MG63 (cell line): Measurements from ENCODE around the gene TGM2. TPM values are rescaled to one million over a fixed set of nuclear protein-coding genes. Genes with fewer than 3 reads are reported as not detected.

Source experiments
- DNase-seq: peaks from one replicate; pipeline ENCODE4 v3.0.0-alpha.2; 2020
- H3K27me3 ChIP-seq: fragments of 250-450 bp; sonication (Bioruptor Pico); 2 replicates; pipeline ENCODE4 v1.5.1; 2020; ENCODE audit warnings: mild to moderate bottlenecking, moderate library complexity
- H3K36me3 ChIP-seq: fragments of 250-450 bp; sonication (Bioruptor Pico); 2 replicates; pipeline ENCODE4 v1.5.1; 2020; ENCODE audit warnings: mild to moderate bottlenecking, moderate library complexity
- H3K4me3 ChIP-seq: fragments of 250-450 bp; sonication (Bioruptor Pico); 2 replicates; pipeline ENCODE4 v1.5.1; 2020; ENCODE audit warnings: mild to moderate bottlenecking, moderate library complexity
- H3K9me3 ChIP-seq: fragments of 250-450 bp; sonication (Bioruptor Pico); 2 replicates; pipeline ENCODE4 v1.5.1; 2020; ENCODE audit warnings: mild to moderate bottlenecking, moderate library complexity
- total RNA-seq: library from RNA; depleted of rRNA; stranded (reverse); fragments of >200 nt; shearing (Covaris generic); gene quantifications from 2 replicates; pipeline ENCODE4 v1.2.3, GENCODE V29; 2014; ENCODE audit warnings: low replicate concordance

The TGM2 gene
- total RNA-seq, 1 experiment from 2014 or later: 111 TPM

DNA sequence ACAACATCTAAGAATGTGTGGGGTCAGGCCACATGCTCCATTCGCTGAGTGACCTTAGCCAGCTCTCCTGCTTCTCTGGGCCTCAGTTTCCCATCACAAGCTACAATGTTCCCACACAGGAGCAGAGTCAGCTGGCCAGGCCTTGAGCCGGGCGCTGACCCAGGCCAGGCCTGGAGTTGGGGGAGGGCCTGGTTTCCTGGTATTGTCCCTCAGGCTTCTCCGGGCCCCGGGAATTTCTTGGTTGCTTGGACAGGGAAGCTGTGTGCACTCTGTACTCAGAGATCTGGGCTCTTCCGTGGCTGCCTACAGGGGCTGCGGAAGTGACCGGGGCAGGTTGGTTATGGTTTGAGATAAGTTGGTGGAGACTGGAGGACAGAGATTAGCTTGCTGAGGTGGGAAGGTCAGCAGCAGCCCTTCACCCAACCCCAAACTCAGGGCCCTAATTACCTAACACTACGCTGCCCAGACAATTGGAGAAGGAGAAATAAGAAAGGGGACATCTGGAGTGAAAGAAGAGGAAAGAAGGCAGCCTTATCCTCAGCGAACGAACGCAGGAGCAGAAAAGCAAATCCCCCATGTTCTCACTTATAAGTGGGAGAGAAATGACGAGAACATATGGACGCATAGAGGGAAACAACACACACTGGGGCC lies 6.2 kb downstream of the TGM2 start:
- DNase-seq: no peak
- Histone ChIP-seq H3K36me3 (peaks cover 67% of the 10 kb centered on the region), H3K4me3 (no peak overlapping the region), H3K9me3 (no peaks in the 10 kb centered on the region), H3K27me3 (no peaks in the 10 kb centered on the region)

DNA sequence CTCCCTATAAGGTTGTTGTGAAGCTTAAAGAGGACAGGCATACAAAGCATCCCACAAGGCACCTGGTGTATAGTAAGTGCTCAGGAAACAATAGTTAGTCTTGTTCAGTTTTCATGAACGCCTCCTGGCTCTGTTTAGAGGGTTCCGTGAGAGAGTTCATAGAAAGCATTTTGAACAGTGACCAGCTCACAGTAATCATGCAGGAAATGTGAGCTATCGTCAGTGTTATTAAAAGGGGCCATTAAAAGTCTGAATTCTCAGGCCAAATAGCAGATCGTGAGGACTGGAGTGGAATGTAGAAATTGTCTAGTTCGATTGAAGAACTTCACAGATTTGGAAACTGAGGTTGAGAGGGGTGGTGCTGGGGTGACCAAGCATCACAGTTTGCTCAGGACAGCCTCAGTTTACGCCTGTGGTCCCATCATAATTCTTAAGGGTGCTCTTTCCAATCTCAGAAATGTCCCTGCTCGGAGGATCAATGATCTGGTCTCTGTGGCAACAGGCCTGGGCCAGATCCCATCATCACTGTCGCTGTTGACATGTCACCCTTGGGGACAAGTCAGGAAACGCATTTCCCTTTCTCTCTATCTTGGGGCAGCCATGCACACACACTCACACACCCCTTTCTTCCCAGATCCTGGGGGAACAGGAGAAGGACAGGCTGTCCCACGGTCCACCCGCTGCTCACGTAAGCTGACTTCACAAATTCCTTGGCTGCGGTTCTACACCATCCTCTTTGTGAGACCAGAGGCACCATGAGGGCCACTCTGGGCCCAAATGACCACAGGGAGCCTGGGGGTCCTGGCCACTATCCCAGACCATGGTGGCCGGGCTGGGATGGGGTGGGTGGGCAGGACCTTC lies 7.2 kb downstream of the TGM2 start:
- Histone ChIP-seq H3K9me3 (no peaks in the 10 kb centered on the region), H3K27me3 (no peaks in the 10 kb centered on the region), H3K4me3 (no peak overlapping the region), H3K36me3 (peaks cover 71% of the 10 kb centered on the region)
- DNase-seq: no peak

GRCh38 chr20:38156888-38157634 lies 8.0 kb downstream of the TGM2 start:
- H3K4me3 ChIP-seq: no peak overlapping the region
- H3K9me3 ChIP-seq: no peaks in the 10 kb centered on the region
- H3K36me3 ChIP-seq: peaks cover 71% of the 10 kb centered on the region
- no peaks in the 10 kb centered on the region for H3K27me3 ChIP-seq
- peak; percentile 76 for DNase-seq

DNA sequence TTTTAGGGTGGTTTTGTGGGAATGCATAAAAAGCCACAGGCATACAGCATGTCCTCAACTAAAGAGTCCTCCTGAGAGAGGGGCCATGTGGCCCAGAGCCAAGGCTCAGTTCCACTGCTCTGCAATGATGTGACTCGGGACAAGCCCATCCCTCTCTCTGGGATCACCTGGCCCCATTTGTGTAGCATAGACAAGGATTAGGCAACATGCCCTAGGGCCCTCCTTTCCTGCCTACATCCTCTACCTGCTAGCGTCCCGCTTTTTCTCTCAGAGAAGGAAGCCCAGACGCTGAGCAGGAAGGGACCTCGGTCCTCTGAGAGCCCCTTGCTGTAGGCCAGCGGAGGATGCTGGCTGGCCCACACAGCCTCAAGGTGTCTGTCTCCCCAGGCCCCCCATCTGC lies 8.8 kb downstream of the TGM2 start:
- H3K36me3 ChIP-seq: peaks cover 75% of the 10 kb centered on the region

DNA sequence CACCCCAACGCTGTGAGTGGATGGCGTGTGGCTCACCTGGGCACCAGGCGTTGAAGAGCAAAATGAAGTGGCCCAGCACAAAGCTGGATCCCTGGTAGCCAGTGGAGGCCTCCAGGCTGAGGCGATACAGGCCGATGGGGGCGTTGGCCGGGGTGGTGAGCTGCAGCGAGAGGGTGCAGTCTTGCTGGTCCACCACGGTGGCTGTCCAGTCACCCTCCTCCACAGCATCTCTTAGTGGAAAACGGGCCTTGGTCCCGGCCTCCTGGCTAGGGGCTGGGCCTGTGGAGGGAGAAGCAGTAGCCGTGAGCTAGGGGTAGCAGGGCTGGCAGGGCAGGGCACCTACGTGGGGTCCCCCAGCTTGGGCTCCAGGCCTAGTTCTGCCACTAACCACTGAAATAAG lies 9.3 kb downstream of the TGM2 start:
- H3K36me3 ChIP-seq: peaks cover 75% of the 10 kb centered on the region
- H3K27me3 ChIP-seq: no peaks in the 10 kb centered on the region
- no peak overlapping the region for H3K4me3 ChIP-seq
- no peak for DNase-seq
- no peaks in the 10 kb centered on the region for H3K9me3 ChIP-seq

More for the DNA sequence above, 8.8 kb downstream of the TGM2 start:
- no peak overlapping the region for H3K4me3 ChIP-seq
- no peaks in the 10 kb centered on the region for H3K27me3 ChIP-seq
- DNase-seq: no peak
- no peaks in the 10 kb centered on the region for H3K9me3 ChIP-seq

DNA sequence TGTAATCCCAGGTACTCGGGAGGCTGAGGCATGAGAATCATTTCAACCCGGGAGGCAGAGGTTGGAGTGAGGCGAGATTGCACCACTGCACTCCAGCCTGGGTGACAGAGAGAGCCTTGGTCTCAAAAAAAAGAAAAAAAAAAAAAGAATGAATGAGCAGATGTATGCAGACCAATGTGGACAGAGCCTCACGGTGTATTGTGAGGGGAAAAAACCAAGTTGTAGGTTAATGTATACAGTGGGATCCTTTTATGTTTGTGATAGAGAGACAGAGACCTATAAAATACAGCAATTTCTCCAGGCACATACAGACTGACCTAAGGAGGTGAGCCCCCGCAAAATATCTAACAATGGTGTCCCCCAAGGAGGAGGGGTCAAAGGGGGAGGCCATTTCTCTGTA lies 11.7 kb downstream of the TGM2 start:
- no peak for DNase-seq
- no peak overlapping the region for H3K4me3 ChIP-seq
- H3K9me3 ChIP-seq: no peaks in the 10 kb centered on the region
- no peaks in the 10 kb centered on the region for H3K27me3 ChIP-seq
- H3K36me3 ChIP-seq: peaks cover 73% of the 10 kb centered on the region

- peaks cover 76% of the 10 kb centered on the region for H3K36me3 ChIP-seq
These were observed 12.3 kb downstream of the TGM2 start for GRCh38 chr20:38152621-38153221.

DNA sequence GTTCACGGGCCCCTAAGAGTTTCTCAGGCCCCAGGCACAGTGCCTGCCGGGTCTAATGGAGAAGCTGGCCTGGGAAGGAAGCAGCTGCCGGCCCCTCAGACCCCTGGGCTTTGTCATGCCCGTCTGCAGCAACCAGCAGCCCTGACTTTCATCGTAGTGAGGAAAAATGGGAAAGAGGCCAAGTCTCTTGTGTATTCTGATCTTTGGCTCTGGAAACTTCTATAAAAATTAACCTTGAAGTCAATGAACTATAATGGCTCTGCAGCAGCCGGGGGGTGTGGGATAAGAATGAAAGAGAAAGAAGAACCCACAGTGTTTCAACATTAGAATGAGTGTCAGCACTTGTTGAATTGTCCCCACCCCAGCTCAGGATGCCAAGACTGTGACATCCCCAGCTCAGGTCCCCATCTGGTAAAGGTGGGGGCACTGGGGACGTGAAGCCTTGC lies 12.9 kb downstream of the TGM2 start:
- peaks cover 76% of the 10 kb centered on the region for H3K36me3 ChIP-seq
- H3K9me3 ChIP-seq: no peaks in the 10 kb centered on the region
- H3K27me3 ChIP-seq: no peaks in the 10 kb centered on the region
- DNase-seq: no peak
- no peak overlapping the region for H3K4me3 ChIP-seq

More at GRCh38 chr20:38152621-38153221, 12.3 kb downstream of the TGM2 start:
- Histone ChIP-seq H3K27me3 (no peaks in the 10 kb centered on the region), H3K4me3 (no peak overlapping the region), H3K9me3 (no peaks in the 10 kb centered on the region)
- DNase-seq: peak; percentile 72

GRCh38 chr20:38151455-38151854 lies 13.6 kb downstream of the TGM2 start:
- Histone ChIP-seq H3K36me3 (peaks cover 78% of the 10 kb centered on the region), H3K27me3 (no peaks in the 10 kb centered on the region)

GRCh38 chr20:38150335-38151170 lies 14.5 kb downstream of the TGM2 start:
- H3K4me3 ChIP-seq: no peak overlapping the region
- no peaks in the 10 kb centered on the region for H3K27me3 ChIP-seq
- H3K36me3 ChIP-seq: peaks cover 77% of the 10 kb centered on the region
- DNase-seq: no peak
- no peaks in the 10 kb centered on the region for H3K9me3 ChIP-seq

More at GRCh38 chr20:38151455-38151854, 13.6 kb downstream of the TGM2 start:
- H3K4me3 ChIP-seq: no peak overlapping the region
- DNase-seq: no peak
- H3K9me3 ChIP-seq: no peaks in the 10 kb centered on the region

GRCh38 chr20:38148328-38149102 lies 16.6 kb downstream of the TGM2 start:
- no peak overlapping the region for H3K4me3 ChIP-seq
- no peaks in the 10 kb centered on the region for H3K27me3 ChIP-seq
- no peak for DNase-seq
- H3K36me3 ChIP-seq: peaks cover 66% of the 10 kb centered on the region
- H3K9me3 ChIP-seq: no peaks in the 10 kb centered on the region

DNA sequence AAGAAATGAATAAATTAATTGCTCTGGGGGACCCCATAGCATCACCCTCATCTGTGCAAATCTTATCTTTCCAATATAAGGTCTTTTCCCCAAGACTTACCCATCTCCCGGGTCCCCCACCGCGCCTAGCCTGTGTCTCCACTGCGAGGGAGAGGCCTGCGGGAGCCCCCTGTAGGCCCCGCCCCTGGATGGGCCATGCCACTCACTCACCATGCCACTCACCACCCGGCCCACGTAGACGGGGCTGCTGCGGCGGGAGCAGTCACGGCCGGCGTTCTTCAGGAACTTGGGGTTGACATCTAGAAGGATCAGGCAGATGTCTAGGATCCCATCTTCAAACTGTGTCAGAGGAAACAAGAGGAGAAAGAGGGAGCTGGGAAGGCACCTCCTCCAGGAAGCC lies 17.3 kb downstream of the TGM2 start:
- Histone ChIP-seq H3K27me3 (no peaks in the 10 kb centered on the region), H3K36me3 (peaks cover 67% of the 10 kb centered on the region), H3K4me3 (no peak overlapping the region), H3K9me3 (no peaks in the 10 kb centered on the region)
- no peak for DNase-seq

- H3K36me3 ChIP-seq: peaks cover 63% of the 10 kb centered on the region
- H3K9me3 ChIP-seq: no peaks in the 10 kb centered on the region
- DNase-seq: no peak
- no peaks in the 10 kb centered on the region for H3K27me3 ChIP-seq
- H3K4me3 ChIP-seq: no peak overlapping the region
These were observed 17.9 kb downstream of the TGM2 start for GRCh38 chr20:38147163-38147562.

GRCh38 chr20:38146628-38147027 lies 18.4 kb downstream of the TGM2 start:
- no peaks in the 10 kb centered on the region for H3K27me3 ChIP-seq
- H3K4me3 ChIP-seq: no peak overlapping the region
- DNase-seq: no peak
- H3K36me3 ChIP-seq: peaks cover 58% of the 10 kb centered on the region
- H3K9me3 ChIP-seq: no peaks in the 10 kb centered on the region

DNA sequence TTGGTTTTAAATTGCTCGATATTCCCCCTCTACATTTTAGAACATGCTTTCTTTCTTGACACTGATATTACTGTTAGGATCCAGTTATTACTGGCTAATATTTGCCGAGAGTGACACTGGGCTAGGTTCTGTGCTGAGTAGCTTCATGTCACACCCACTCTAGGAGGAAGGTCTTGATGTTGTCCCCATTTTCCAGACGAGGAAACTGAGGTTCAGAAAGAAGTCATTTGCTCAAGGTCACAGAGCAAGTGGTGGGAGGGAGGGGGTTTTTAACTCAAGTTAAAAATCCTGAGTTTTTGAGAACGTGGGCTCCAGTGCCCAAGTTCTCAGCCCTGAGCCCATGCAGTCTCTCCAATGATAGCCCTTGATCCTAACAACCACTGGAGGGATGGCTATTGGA lies 18.9 kb downstream of the TGM2 start:
- Histone ChIP-seq H3K36me3 (peaks cover 53% of the 10 kb centered on the region), H3K27me3 (no peaks in the 10 kb centered on the region), H3K4me3 (no peak overlapping the region), H3K9me3 (no peaks in the 10 kb centered on the region)
- DNase-seq: no peak
